Endothelial cell of umbilical vein (primary cell): ENCODE measurements around the gene INPP5A. TPM values are rescaled to one million over a fixed set of nuclear protein-coding genes. Genes with fewer than 3 reads are reported as not detected.

ENCODE experiments used
- BruUV-seq: library from RNA; stranded (reverse); fragments of 400-500 nt; replicated peaks from 2 replicates; lab custom pipeline; 2021; lab: Mats Ljungman, UMichigan
- CTCF ChIA-PET: fragments of 300-600, 350-600 bp; sonication (Branson Sonifier 250); formaldehyde crosslinking; loops from one replicate; lab custom pipeline; 2021; ENCODE audit warnings: antibody characterized with exemption, inconsistent platforms; lab: Charles Lee
- POLR2A ChIA-PET: fragments of 300-600, 350-600 bp; sonication (Branson Sonifier 250); formaldehyde crosslinking; loops from one replicate; lab custom pipeline; 2021; ENCODE audit warnings: antibody characterized with exemption, inconsistent platforms; lab: Charles Lee
- DNase-seq: peaks from one replicate; pipeline ENCODE4 v3.0.0-alpha.2; 2011; ENCODE audit warnings: low read depth, low spot score
- FAIRE-seq: peaks from 2 replicates; lab custom pipeline; 2011; peaks lifted over from hg19 to GRCh38; lab: Jason Lieb, UNC
- H2AFZ ChIP-seq: 2 replicates; pipeline ENCODE4 v1.6.0; 2012; ENCODE audit warnings: low read depth, low read length, control low read depth, inconsistent platforms
- H3K27ac ChIP-seq: 2 replicates; pipeline ENCODE4 v1.5.1; 2011; ENCODE audit warnings: low read depth, mild to moderate bottlenecking, control low read depth, low read length, moderate library complexity; ENCODE audit not compliant: insufficient read depth
- H3K27me3 ChIP-seq, 2 experiments: 2 replicates each; pipeline versions ENCODE4 v1.6.0 to v1.6.1; 2011; ENCODE audit warnings: low read length in 2 of 2, mixed read lengths in 1 of 2; ENCODE audit not compliant: control insufficient read depth in 2 of 2, insufficient read depth in 2 of 2
- H3K36me3 ChIP-seq, 2 experiments: 2 replicates in 1 of 2; 3 replicates in 1 of 2; pipeline ENCODE4 v1.5.1; 2011; ENCODE audit warnings: low read length in 2 of 2, mild to moderate bottlenecking in 1 of 2, moderate library complexity in 1 of 2; ENCODE audit not compliant: control insufficient read depth in 2 of 2, insufficient read depth in 2 of 2; ENCODE audit errors: extremely low read depth in 1 of 2
- H3K4me1 ChIP-seq: 3 replicates; pipeline ENCODE4 v1.5.1; 2011; ENCODE audit warnings: mild to moderate bottlenecking, low read length; ENCODE audit not compliant: control insufficient read depth, insufficient read depth; ENCODE audit errors: extremely low read depth
- H3K4me2 ChIP-seq: 2 replicates; pipeline ENCODE4 v1.6.1; 2011; ENCODE audit warnings: low read length, control low read depth, mixed read lengths; ENCODE audit not compliant: insufficient read depth
- H3K4me3 ChIP-seq, 3 experiments: fragments of 200-600 bp in 1 of 3; sonication (generic), shearing (Covaris generic) in 1 of 3; replicated peaks in 1 of 3; 2 replicates each; pipeline ENCODE4 v1.5.1; 2011 to 2016; ENCODE audit warnings: control low read depth in 3 of 3, low read length in 3 of 3, mild to moderate bottlenecking in 2 of 3, inconsistent platforms in 1 of 3, low read depth in 1 of 3, moderate library complexity in 1 of 3; ENCODE audit not compliant: insufficient read depth in 1 of 3
- H3K79me2 ChIP-seq: 2 replicates; pipeline ENCODE4 v1.6.0; 2012; ENCODE audit warnings: low read length, inconsistent platforms; ENCODE audit not compliant: control insufficient read depth, insufficient read depth
- H3K9ac ChIP-seq: replicated peaks from 2 replicates; pipeline ENCODE3; 2011; ENCODE audit warnings: low read length, control low read depth; ENCODE audit not compliant: insufficient read depth; ENCODE audit errors: extremely low read depth
- H3K9me1 ChIP-seq: replicated peaks from 3 replicates; pipeline ENCODE4 v1.6.0; 2011; ENCODE audit warnings: mild to moderate bottlenecking, low read length; ENCODE audit not compliant: control insufficient read depth, insufficient read depth; ENCODE audit errors: extremely low read depth
- H3K9me3 ChIP-seq: replicated peaks from 2 replicates; pipeline ENCODE4 v1.5.1; 2012; ENCODE audit warnings: low read length, inconsistent platforms; ENCODE audit not compliant: control insufficient read depth, insufficient read depth
- H4K20me1 ChIP-seq: replicated peaks from 2 replicates; pipeline ENCODE3; 2011; ENCODE audit warnings: mild to moderate bottlenecking, low read length; ENCODE audit not compliant: control insufficient read depth, insufficient read depth; ENCODE audit errors: extremely low read depth
- CTCF ChIP-seq, 2 donors: IDR thresholded peaks; 1 replicate in 1 of 2; 2 replicates in 1 of 2; pipeline ENCODE4 v1.5.1; 2011; ENCODE audit warnings: low read length in 2 of 2, mild to moderate bottlenecking in 2 of 2, moderate library complexity in 2 of 2, control low read depth in 1 of 2, inconsistent platforms in 1 of 2, low read depth in 1 of 2; ENCODE audit not compliant: insufficient read depth in 1 of 2; ENCODE audit errors: extremely low read depth in 1 of 2
- EZH2 ChIP-seq: IDR thresholded peaks from 2 replicates; pipeline ENCODE4 v1.6.1; 2012; ENCODE audit warnings: borderline replicate concordance, low read depth, mild to moderate bottlenecking, moderate library complexity, low read length, inconsistent platforms; ENCODE audit not compliant: severe bottlenecking
- FOS ChIP-seq: IDR thresholded peaks from 2 replicates; pipeline ENCODE4 v1.6.1; 2011; ENCODE audit warnings: mild to moderate bottlenecking, low read length, moderate library complexity, borderline replicate concordance; ENCODE audit not compliant: insufficient read depth
- GATA2 ChIP-seq: IDR thresholded peaks from 2 replicates; pipeline ENCODE4 v1.7.0; 2011; ENCODE audit warnings: low read depth, mild to moderate bottlenecking, moderate library complexity, mixed read lengths, low read length; ENCODE audit not compliant: insufficient read length, insufficient read depth
- JUN ChIP-seq: IDR thresholded peaks from 2 replicates; pipeline ENCODE4 v1.6.1; 2011; ENCODE audit warnings: borderline replicate concordance, low read depth; ENCODE audit not compliant: insufficient read length, insufficient read depth
- MAX ChIP-seq: IDR thresholded peaks from 2 replicates; pipeline ENCODE4 v1.6.1; 2011; ENCODE audit not compliant: insufficient read depth, insufficient read length
- MYC ChIP-seq: IDR thresholded peaks from one replicate; pipeline ENCODE4 v1.6.1; 2011; ENCODE audit warnings: mild to moderate bottlenecking, low read depth, low read length
- POLR2A ChIP-seq: IDR thresholded peaks from 2 replicates; pipeline ENCODE4 v1.6.1; 2012; ENCODE audit warnings: low read depth, mild to moderate bottlenecking, control low read depth, low read length
- POLR2AphosphoS5 ChIP-seq: IDR thresholded peaks from 2 replicates; pipeline ENCODE4 v1.6.1; 2012; ENCODE audit warnings: low read depth, mild to moderate bottlenecking, control low read depth, low read length, moderate library complexity; ENCODE audit not compliant: insufficient read depth
- dilution Hi-C: fragments of 300-500 bp; cut with MboI; formaldehyde crosslinking; loops from one replicate; pipeline ENCODE4 v1.15.0; 2019; ENCODE audit warnings: low sequenced_read_pairs; ENCODE audit not compliant: extremely low pct_ligation_motif_present
- intact Hi-C: fragments of 100-400 bp; cut with micrococcal nuclease; formaldehyde crosslinking; loops from one replicate; pipeline ENCODE4 v1.10.0; 2022
- polyA plus RNA-seq, 4 experiments: library from polyadenylated mRNA; depleted of rRNA in 3 of 4; stranded (reverse) in 3 of 4; unstranded in 1 of 4; fragments of >200 nt; gene quantifications; 2 replicates each; pipeline versions ENCODE4 v1.2.1 to v1.2.3, GENCODE V29; 2011 to 2012; ENCODE audit warnings: missing spikeins in 1 of 4
- total RNA-seq: library from RNA; stranded (reverse); gene quantifications from 2 replicates; pipeline ENCODE4 v1.2.3, GENCODE V29; 2021

The INPP5A gene
- total and polyA plus RNA-seq, 2 donors (not counting 3 experiments of a cell fraction or from before 2014, with no cell fraction given): 22.9 to 33.2 TPM

- no peaks in the 10 kb centered on the region for H3K4me1 ChIP-seq
- ChIA-PET CTCF (no interaction called here), POLR2A (no interaction called here)
- BruUV-seq: no TSS peak
- no peak overlapping the region for H2AFZ ChIP-seq
- H3K4me3 ChIP-seq: no peak overlapping the region
- no peak for TF ChIP-seq FOS
- no peak for TF ChIP-seq MAX
- TF ChIP-seq POLR2A: no peak
- TF ChIP-seq JUN: no peak
- no peak for TF ChIP-seq POLR2AphosphoS5
- no peak for TF ChIP-seq CTCF (IDR thresholded peaks at IDR 0.05; ENCODE audit: extremely low read depth in 1 of 2, insufficient read depth in 1 of 2, low read depth in 1 of 2, low read length in 2 of 2)
- TF ChIP-seq EZH2: no peak
- no peak for TF ChIP-seq MYC
- TF ChIP-seq GATA2: no peak
- intact Hi-C loops: no loop called here
- DNase-seq (no peak), FAIRE-seq (no peak)
- no peaks in the 10 kb centered on the region for H3K9me1 ChIP-seq
- H3K9me3 ChIP-seq: no peaks in the 10 kb centered on the region
- H3K27ac ChIP-seq: no peak overlapping the region
- dilution Hi-C loops: no loop called here
- H3K4me2 ChIP-seq: no peak overlapping the region
- peaks cover 5% of the 10 kb centered on the region for H3K79me2 ChIP-seq
- no peaks in the 10 kb centered on the region for H3K27me3 ChIP-seq
- no peak overlapping the region for H3K9ac ChIP-seq
- H4K20me1 ChIP-seq: peaks cover 6% of the 10 kb centered on the region
- H3K36me3 ChIP-seq: no peaks in the 10 kb centered on the region
Observed at GRCh38 chr10:132599732-132600131, 62.1 kb downstream of the INPP5A start.
